Retina (tissue), 1 donor: ENCODE data around the gene OTOG.
A peak's percentile ranks its signal among the peaks of the same experiment; 100 is the strongest.

Source experiments
- DNase-seq: peaks from one replicate; pipeline ENCODE4 v3.0.0-alpha.2; 2016

OTOG gene

GRCh38 chr11:17518366-17518765 is 28.7 kb upstream of the OTOG start:
- DNase-seq: no peak

GRCh38 chr11:17519061-17519885 is 27.8 kb upstream of the OTOG start:
- DNase-seq: no peak

GRCh38 chr11:17521106-17521900 is 25.8 kb upstream of the OTOG start:
- no peak for DNase-seq

- DNase-seq: no peak
Observed at GRCh38 chr11:17522655-17523054, 24.4 kb upstream of the OTOG start.

- DNase-seq: no peak
Observed at GRCh38 chr11:17524221-17524620, 22.8 kb upstream of the OTOG start.

- DNase-seq: no peak
Observed at GRCh38 chr11:17525570-17525969, 21.5 kb upstream of the OTOG start.

GRCh38 chr11:17526326-17526725 is 20.7 kb upstream of the OTOG start:
- no peak for DNase-seq

GRCh38 chr11:17526931-17527627 is 20.0 kb upstream of the OTOG start:
- no peak for DNase-seq

- no peak for DNase-seq
Observed at GRCh38 chr11:17527628-17527995, 19.4 kb upstream of the OTOG start.

- peak; percentile 79 for DNase-seq
Observed at GRCh38 chr11:17528181-17528691, 18.8 kb upstream of the OTOG start.

- DNase-seq: no peak
Observed at GRCh38 chr11:17528906-17529843, 17.9 kb upstream of the OTOG start.

- DNase-seq: peak; percentile 80
Observed at GRCh38 chr11:17529844-17530185, 17.2 kb upstream of the OTOG start.

GRCh38 chr11:17531071-17531600 is 15.9 kb upstream of the OTOG start:
- no peak for DNase-seq

- no peak for DNase-seq
Observed at GRCh38 chr11:17531636-17532113, 15.4 kb upstream of the OTOG start.

- no peak for DNase-seq
Observed at GRCh38 chr11:17532784-17533183, 14.3 kb upstream of the OTOG start.

GRCh38 chr11:17533341-17533740 is 13.7 kb upstream of the OTOG start:
- no peak for DNase-seq

- DNase-seq: no peak
Observed at GRCh38 chr11:17533778-17534415, 13.2 kb upstream of the OTOG start.

GRCh38 chr11:17535488-17535887 is 11.6 kb upstream of the OTOG start:
- no peak for DNase-seq

- DNase-seq: no peak
Observed at GRCh38 chr11:17537261-17537660, 9.8 kb upstream of the OTOG start.

- DNase-seq: no peak
Observed at GRCh38 chr11:17538054-17538453, 9.0 kb upstream of the OTOG start.

- no peak for DNase-seq
Observed at GRCh38 chr11:17538731-17539130, 8.3 kb upstream of the OTOG start.
